Astrocyte (in vitro differentiated cells and primary cell): ENCODE results near the gene B4GALNT2. TPM values are rescaled to one million over a fixed set of nuclear protein-coding genes. Genes with fewer than 3 reads are reported as not detected.
"Not testable (repeated sequence)": the region's sequence is repeated elsewhere in the genome, so short reads cannot be mapped to it uniquely, and the experiment has no call there.

Experiments used
- DNase-seq: peaks from one replicate; pipeline ENCODE4 v3.0.0-alpha.2; 2010; ENCODE audit warnings: low read depth
- FAIRE-seq: peaks from 2 replicates; lab custom pipeline; 2011; peaks lifted over from hg19 to GRCh38; lab: Jason Lieb, UNC
- H2AFZ ChIP-seq: 2 replicates; pipeline ENCODE4 v1.6.0; 2012; ENCODE audit warnings: low read depth, low read length, inconsistent platforms
- H3K27ac ChIP-seq: 2 replicates; pipeline ENCODE4 v1.5.1; 2011; ENCODE audit warnings: low read depth, low read length, inconsistent platforms
- H3K27me3 ChIP-seq: 2 replicates; pipeline ENCODE4 v1.6.0; 2011; ENCODE audit warnings: low read length, inconsistent platforms; ENCODE audit not compliant: insufficient read depth
- H3K36me3 ChIP-seq: 2 replicates; pipeline ENCODE4 v1.5.1; 2011; ENCODE audit warnings: low read length, inconsistent platforms; ENCODE audit not compliant: insufficient read depth
- H3K4me1 ChIP-seq: 2 replicates; pipeline ENCODE4 v1.5.1; 2011; ENCODE audit warnings: low read length, inconsistent platforms; ENCODE audit not compliant: insufficient read depth
- H3K4me2 ChIP-seq: 2 replicates; pipeline ENCODE4 v1.6.0; 2012; ENCODE audit warnings: low read length, inconsistent platforms
- H3K4me3 ChIP-seq: 2 replicates; pipeline ENCODE4 v1.5.1; 2011; ENCODE audit warnings: low read depth, mild to moderate bottlenecking, low read length, inconsistent platforms; ENCODE audit not compliant: insufficient read depth
- H3K79me2 ChIP-seq: 2 replicates; pipeline ENCODE4 v1.6.0; 2012; ENCODE audit warnings: mild to moderate bottlenecking, low read length, inconsistent platforms; ENCODE audit not compliant: insufficient read depth
- H3K9ac ChIP-seq: 2 replicates; pipeline ENCODE4 v1.6.0; 2012; ENCODE audit warnings: mild to moderate bottlenecking, low read length, inconsistent platforms
- H3K9me3 ChIP-seq: 2 replicates; pipeline ENCODE4 v1.5.1; 2012; ENCODE audit warnings: low read depth, mild to moderate bottlenecking, low read length, inconsistent platforms; ENCODE audit not compliant: insufficient read depth
- H4K20me1 ChIP-seq: 2 replicates; pipeline ENCODE4 v1.6.0; 2012; ENCODE audit warnings: low read length, inconsistent platforms; ENCODE audit not compliant: insufficient read depth
- H3K27ac Mint-ChIP-seq: one replicate; pipeline ENCODE4 v1.8.0; 2021; ENCODE audit warnings: mild to moderate bottlenecking, mixed read lengths; ENCODE audit not compliant: unreplicated experiment
- H3K27me3 Mint-ChIP-seq: one replicate; pipeline ENCODE4 v1.8.0; 2021; ENCODE audit warnings: low read depth, mixed read lengths; ENCODE audit not compliant: unreplicated experiment
- H3K36me3 Mint-ChIP-seq: one replicate; pipeline ENCODE4 v1.8.0; 2021; ENCODE audit warnings: low read depth, mixed read lengths; ENCODE audit not compliant: unreplicated experiment
- H3K4me1 Mint-ChIP-seq: one replicate; pipeline ENCODE4 v1.8.0; 2021; ENCODE audit warnings: low read depth, mixed read lengths; ENCODE audit not compliant: unreplicated experiment
- H3K4me3 Mint-ChIP-seq: one replicate; pipeline ENCODE4 v1.8.0; 2021; ENCODE audit warnings: mild to moderate bottlenecking, moderate library complexity, mixed read lengths; ENCODE audit not compliant: unreplicated experiment
- H3K9me3 Mint-ChIP-seq: one replicate; pipeline ENCODE4 v1.8.0; 2021; ENCODE audit warnings: mild to moderate bottlenecking, mixed read lengths; ENCODE audit not compliant: unreplicated experiment
- EZH2 ChIP-seq: IDR thresholded peaks from 2 replicates; pipeline ENCODE4 v1.6.1; 2012; ENCODE audit warnings: mild to moderate bottlenecking, low read length, inconsistent platforms; ENCODE audit not compliant: insufficient read depth
- total RNA-seq: library from RNA; stranded (reverse); gene quantifications from 2 replicates; pipeline ENCODE4 v1.2.1, GENCODE V29; 2021
- TF ChIP-seq, protein P1 (sequence below): IDR thresholded peaks from 2 replicates; pipeline ENCODE4 v1.5.1; 2011; ENCODE audit warnings: low read depth, mild to moderate bottlenecking, inconsistent platforms, low read length, moderate library complexity; ENCODE audit not compliant: insufficient read depth

Gene B4GALNT2
- total RNA-seq, 1 donor from 2014 or later: not detected

- Histone ChIP-seq H3K36me3 (no peaks in the 10 kb centered on the region), H3K27ac (no peak overlapping the region), H3K27me3 (peaks cover 31% of the 10 kb centered on the region), H2AFZ (no peak overlapping the region), H4K20me1 (no peaks in the 10 kb centered on the region), H3K79me2 (no peaks in the 10 kb centered on the region), H3K9ac (no peak overlapping the region), H3K4me2 (no peak overlapping the region), H3K4me3 (no peak overlapping the region), H3K4me1 (no peaks in the 10 kb centered on the region), H3K9me3 (peaks cover 3% of the 10 kb centered on the region)
- Mint-ChIP-seq H3K9me3 (peaks cover 12% of the 10 kb centered on the region), H3K4me1 (no peaks in the 10 kb centered on the region), H3K36me3 (peaks cover 2% of the 10 kb centered on the region), H3K4me3 (no peak overlapping the region), H3K27me3 (peaks cover 58% of the 10 kb centered on the region), H3K27ac (no peak overlapping the region)
- DNase-seq: no peak
- FAIRE-seq: no peak
- TF ChIP-seq, protein P1, sequence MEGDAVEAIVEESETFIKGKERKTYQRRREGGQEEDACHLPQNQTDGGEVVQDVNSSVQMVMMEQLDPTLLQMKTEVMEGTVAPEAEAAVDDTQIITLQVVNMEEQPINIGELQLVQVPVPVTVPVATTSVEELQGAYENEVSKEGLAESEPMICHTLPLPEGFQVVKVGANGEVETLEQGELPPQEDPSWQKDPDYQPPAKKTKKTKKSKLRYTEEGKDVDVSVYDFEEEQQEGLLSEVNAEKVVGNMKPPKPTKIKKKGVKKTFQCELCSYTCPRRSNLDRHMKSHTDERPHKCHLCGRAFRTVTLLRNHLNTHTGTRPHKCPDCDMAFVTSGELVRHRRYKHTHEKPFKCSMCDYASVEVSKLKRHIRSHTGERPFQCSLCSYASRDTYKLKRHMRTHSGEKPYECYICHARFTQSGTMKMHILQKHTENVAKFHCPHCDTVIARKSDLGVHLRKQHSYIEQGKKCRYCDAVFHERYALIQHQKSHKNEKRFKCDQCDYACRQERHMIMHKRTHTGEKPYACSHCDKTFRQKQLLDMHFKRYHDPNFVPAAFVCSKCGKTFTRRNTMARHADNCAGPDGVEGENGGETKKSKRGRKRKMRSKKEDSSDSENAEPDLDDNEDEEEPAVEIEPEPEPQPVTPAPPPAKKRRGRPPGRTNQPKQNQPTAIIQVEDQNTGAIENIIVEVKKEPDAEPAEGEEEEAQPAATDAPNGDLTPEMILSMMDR: no peak
- TF ChIP-seq EZH2: no peak
These were observed 37.6 kb downstream of the B4GALNT2 start for GRCh38 chr17:49170216-49170615.

- Mint-ChIP-seq H3K27me3 (peaks cover 55% of the 10 kb centered on the region), H3K9me3 (peaks cover 15% of the 10 kb centered on the region)
- H3K4me1 Mint-ChIP-seq, H3K79me2 ChIP-seq, H4K20me1 ChIP-seq, H2AFZ ChIP-seq, H3K4me2 ChIP-seq, H3K9me3 ChIP-seq, H3K4me3 Mint-ChIP-seq, H3K36me3 Mint-ChIP-seq, H3K27ac Mint-ChIP-seq, H3K4me1 ChIP-seq, H3K36me3 ChIP-seq, H3K9ac ChIP-seq, H3K4me3 ChIP-seq, FAIRE-seq, H3K27ac ChIP-seq, DNase-seq: not testable (repeated sequence)
- peaks cover 28% of the 10 kb centered on the region for H3K27me3 ChIP-seq
These were observed 38.1 kb downstream of the B4GALNT2 start for GRCh38 chr17:49170711-49171110.

DNA sequence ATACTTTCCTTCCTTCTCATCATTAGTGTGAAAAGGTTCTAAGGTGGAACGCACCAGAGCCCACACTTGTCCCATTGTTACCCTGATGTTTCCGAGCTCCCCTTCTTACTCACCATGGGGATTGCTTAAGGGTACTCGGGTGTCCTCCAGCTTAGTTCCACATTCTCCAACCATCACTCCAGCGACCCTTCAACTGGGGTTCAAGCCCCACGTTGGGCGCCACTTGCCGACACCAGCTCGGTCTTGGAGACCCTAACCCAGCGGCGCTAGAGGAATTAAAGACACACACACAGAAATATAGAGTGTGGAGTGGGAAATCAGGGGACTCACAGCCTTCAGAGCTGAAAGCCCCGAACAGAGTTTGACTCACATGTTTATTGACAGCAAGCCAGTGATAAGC, 43.4 kb downstream of the B4GALNT2 start:
- H3K4me1 Mint-ChIP-seq, FAIRE-seq, H4K20me1 ChIP-seq, H3K4me3 Mint-ChIP-seq, H3K79me2 ChIP-seq, H3K9ac ChIP-seq, H3K36me3 Mint-ChIP-seq, H3K4me2 ChIP-seq, H3K4me1 ChIP-seq, H3K36me3 ChIP-seq, H2AFZ ChIP-seq, DNase-seq, H3K4me3 ChIP-seq, H3K27me3 ChIP-seq, H3K27ac Mint-ChIP-seq, H3K27ac ChIP-seq: not testable (repeated sequence)
- H3K9me3 ChIP-seq: peaks cover 12% of the 10 kb centered on the region
- H3K9me3 Mint-ChIP-seq: peaks cover 25% of the 10 kb centered on the region
- peaks cover 12% of the 10 kb centered on the region for H3K27me3 Mint-ChIP-seq

- H3K27me3 ChIP-seq: peaks cover 2% of the 10 kb centered on the region
- H4K20me1 ChIP-seq: no peaks in the 10 kb centered on the region
- H3K4me1 ChIP-seq: no peaks in the 10 kb centered on the region
- H3K27ac ChIP-seq: no peak overlapping the region
- DNase-seq: peak; percentile 10
- H3K9me3 ChIP-seq: peaks cover 14% of the 10 kb centered on the region
- TF ChIP-seq EZH2: no peak
- TF ChIP-seq, protein P1: peak; percentile 73
- FAIRE-seq: no peak
- Mint-ChIP-seq H3K36me3 (peaks cover 2% of the 10 kb centered on the region), H3K9me3 (peaks cover 40% of the 10 kb centered on the region), H3K4me3 (no peak overlapping the region), H3K27me3 (peaks cover 4% of the 10 kb centered on the region), H3K4me1 (peaks cover 4% of the 10 kb centered on the region), H3K27ac (no peak overlapping the region)
- no peaks in the 10 kb centered on the region for H3K79me2 ChIP-seq
- no peak overlapping the region for H3K9ac ChIP-seq
- no peak overlapping the region for H3K4me3 ChIP-seq
- no peaks in the 10 kb centered on the region for H3K36me3 ChIP-seq
- H3K4me2 ChIP-seq: no peak overlapping the region
- no peak overlapping the region for H2AFZ ChIP-seq
These were observed 47.7 kb downstream of the B4GALNT2 start for GRCh38 chr17:49180303-49180702.
